Smooth muscle cell (in vitro differentiated cells): ENCODE data around the gene BLOC1S4. TPM values are rescaled to one million over a fixed set of nuclear protein-coding genes. Genes with fewer than 3 reads are reported as not detected.

Source experiments
- DNase-seq: peaks from one replicate; lab custom pipeline; 2025; ENCODE audit not compliant: unreplicated experiment; lab: John Stamatoyannopoulos, UW
- H2AFZ ChIP-seq: fragments of 200-600 bp; sonication (generic); 2 replicates; pipeline ENCODE4 v1.6.0; 2016; ENCODE audit warnings: antibody characterized with exemption, low read depth, mild to moderate bottlenecking
- H3F3A ChIP-seq: fragments of 200-600 bp; sonication (generic); 2 replicates; pipeline ENCODE4 v1.6.0; 2017; ENCODE audit warnings: antibody characterized with exemption, low read depth
- H3K27ac ChIP-seq: fragments of 200-600 bp; sonication (generic); 2 replicates; pipeline ENCODE4 v1.5.1; 2016; ENCODE audit warnings: low read depth, mild to moderate bottlenecking
- H3K27me3 ChIP-seq: fragments of 200-600 bp; sonication (generic); 2 replicates; pipeline ENCODE4 v1.6.1; 2016; ENCODE audit warnings: low read depth, mild to moderate bottlenecking
- H3K36me3 ChIP-seq: fragments of 200-600 bp; sonication (generic); 2 replicates; pipeline ENCODE4 v1.5.1; 2016; ENCODE audit warnings: low read depth
- H3K4me1 ChIP-seq: fragments of 200-600 bp; sonication (generic); 2 replicates; pipeline ENCODE4 v1.5.1; 2016; ENCODE audit warnings: low read depth
- H3K4me2 ChIP-seq: fragments of 200-600 bp; sonication (generic); 2 replicates; pipeline ENCODE4 v1.6.0; 2016; ENCODE audit warnings: mild to moderate bottlenecking
- H3K4me3 ChIP-seq: fragments of 200-600 bp; sonication (generic); 2 replicates; pipeline ENCODE4 v1.5.1; 2016; ENCODE audit warnings: mild to moderate bottlenecking
- H3K79me2 ChIP-seq: fragments of 200-600 bp; sonication (generic); 2 replicates; pipeline ENCODE4 v1.6.0; 2016; ENCODE audit warnings: low read depth, mild to moderate bottlenecking
- H3K9ac ChIP-seq: fragments of 200-600 bp; sonication (generic); 2 replicates; pipeline ENCODE4 v1.6.0; 2016; ENCODE audit warnings: low read depth
- H3K9me3 ChIP-seq: fragments of 200-600 bp; sonication (generic); replicated peaks from 2 replicates; pipeline ENCODE4 v1.5.1; 2016; ENCODE audit warnings: low read depth
- H4K20me1 ChIP-seq: fragments of 200-600 bp; sonication (generic); 2 replicates; pipeline ENCODE4 v1.6.0; 2016; ENCODE audit warnings: low read depth
- CTCF ChIP-seq: fragments of 200-600 bp; sonication (generic); IDR thresholded peaks from 2 replicates; pipeline ENCODE4 v1.5.1; 2017; ENCODE audit warnings: borderline replicate concordance, mild to moderate bottlenecking, antibody characterized with exemption; ENCODE audit not compliant: insufficient read depth, poor library complexity, severe bottlenecking
- WGBS: methylation state at CpG from one replicate; pipeline ENCODE4 v1.1.7; 2016; ENCODE audit warnings: low lambda C conversion rate; 5-methylcytosine and 5-hydroxymethylcytosine counted together
- polyA plus RNA-seq: library from polyadenylated mRNA; unstranded; fragments of >200 nt; fragmentation: Nextera tagmentation; extraction: Ambion mirVana; gene quantifications from 2 replicates; pipeline ENCODE4 v1.2.1, GENCODE V29; 2016
- total RNA-seq: library from RNA; depleted of rRNA; stranded (reverse); fragments of >200 nt; gene quantifications from 2 replicates; pipeline ENCODE4 v1.2.3, GENCODE V29; 2014

BLOC1S4 gene
- total and polyA plus RNA-seq, 2 experiments from 2014 or later = 21.8 to 41.8 TPM

GRCh38 chr4:6761649-6762615 lies 46.0 kb downstream of the BLOC1S4 start:
- Histone ChIP-seq H3K27ac (no peak overlapping the region), H3K4me3 (no peak overlapping the region), H3K9ac (no peak overlapping the region), H3K36me3 (no peaks in the 10 kb centered on the region), H4K20me1 (no peaks in the 10 kb centered on the region), H3K27me3 (no peaks in the 10 kb centered on the region), H3K4me2 (no peak overlapping the region), H3K79me2 (no peaks in the 10 kb centered on the region), H2AFZ (no peak overlapping the region), H3F3A (no peaks in the 10 kb centered on the region), H3K4me1 (no peaks in the 10 kb centered on the region), H3K9me3 (no peaks in the 10 kb centered on the region)
- DNase-seq = no peak
- 81% methylated on average over 28 of the region's 35 CpGs for WGBS
- no peak for TF ChIP-seq CTCF

- DNase-seq = no peak
- Histone ChIP-seq H3K9me3 (no peaks in the 10 kb centered on the region), H3F3A (no peaks in the 10 kb centered on the region), H2AFZ (no peak overlapping the region), H3K27me3 (no peaks in the 10 kb centered on the region), H3K9ac (no peak overlapping the region), H3K36me3 (no peaks in the 10 kb centered on the region), H4K20me1 (no peaks in the 10 kb centered on the region), H3K4me3 (no peak overlapping the region), H3K4me1 (no peaks in the 10 kb centered on the region), H3K27ac (no peak overlapping the region), H3K79me2 (no peaks in the 10 kb centered on the region), H3K4me2 (no peak overlapping the region)
- TF ChIP-seq CTCF = no peak
- 80% methylated on average over 16 of the region's 16 CpGs for WGBS
Measured at GRCh38 chr4:6763330-6763851, 47.4 kb downstream of the BLOC1S4 start.

GRCh38 chr4:6764976-6765620 lies 49.1 kb downstream of the BLOC1S4 start:
- H3K79me2 ChIP-seq = no peaks in the 10 kb centered on the region
- H4K20me1 ChIP-seq = no peaks in the 10 kb centered on the region
- H3K4me3 ChIP-seq = no peak overlapping the region
- no peak overlapping the region for H3K27ac ChIP-seq
- H3K4me2 ChIP-seq = no peak overlapping the region
- H3K9me3 ChIP-seq = no peaks in the 10 kb centered on the region
- TF ChIP-seq CTCF = no peak
- H3F3A ChIP-seq = no peaks in the 10 kb centered on the region
- no peaks in the 10 kb centered on the region for H3K36me3 ChIP-seq
- H3K9ac ChIP-seq = no peak overlapping the region
- 89% methylated on average over 11 of the region's 11 CpGs for WGBS
- H3K4me1 ChIP-seq = no peaks in the 10 kb centered on the region
- no peak overlapping the region for H2AFZ ChIP-seq
- no peak for DNase-seq
- H3K27me3 ChIP-seq = no peaks in the 10 kb centered on the region
